ENCODE results near the gene TBC1D16.

Gene TBC1D16

DNA sequence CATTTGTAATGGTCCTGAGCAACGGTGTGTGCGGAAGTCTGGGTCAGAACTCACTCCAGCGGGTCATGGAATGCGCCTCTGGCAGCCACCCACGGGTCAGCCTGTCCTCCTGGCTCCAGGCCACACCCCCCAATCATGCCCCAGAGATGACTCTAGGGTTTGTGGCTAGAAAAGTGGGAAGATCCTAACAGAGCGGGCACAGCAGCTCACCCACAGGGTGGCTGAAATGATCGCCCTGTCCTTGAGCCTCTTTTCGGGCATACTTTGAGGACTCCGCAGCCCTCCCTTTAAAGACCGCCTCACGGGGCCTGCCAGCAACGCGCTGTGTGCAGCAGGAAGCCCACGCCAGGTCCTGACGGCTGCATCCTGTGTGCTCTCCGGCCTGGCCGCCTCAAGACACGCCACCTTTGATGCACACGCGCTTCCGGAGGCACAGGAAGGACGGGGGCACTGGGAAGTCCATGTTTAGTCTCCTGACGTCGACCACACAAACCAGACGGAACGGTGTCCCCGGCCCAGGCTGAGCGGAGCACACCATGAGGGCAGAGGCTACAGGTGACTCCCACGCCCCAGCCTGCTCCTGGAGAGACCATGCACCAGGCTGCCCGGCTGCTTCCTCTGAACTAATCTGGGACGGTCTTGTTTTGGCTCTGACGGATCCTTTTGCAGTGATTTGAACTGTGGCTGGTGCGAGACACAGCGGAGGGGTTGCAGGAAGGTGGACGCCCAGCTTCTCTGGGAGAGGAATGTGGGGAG is 92.9 kb downstream of the TBC1D16 start:
- DNase-seq (ENCODE audit: insufficient read length, low spot score) (no peak), FAIRE-seq (no peak)

GRCh38 chr17:79942011-79942405 is 93.7 kb downstream of the TBC1D16 start:
- FAIRE-seq (no peak), DNase-seq (ENCODE audit: insufficient read length, low spot score) (no peak)

DNA sequence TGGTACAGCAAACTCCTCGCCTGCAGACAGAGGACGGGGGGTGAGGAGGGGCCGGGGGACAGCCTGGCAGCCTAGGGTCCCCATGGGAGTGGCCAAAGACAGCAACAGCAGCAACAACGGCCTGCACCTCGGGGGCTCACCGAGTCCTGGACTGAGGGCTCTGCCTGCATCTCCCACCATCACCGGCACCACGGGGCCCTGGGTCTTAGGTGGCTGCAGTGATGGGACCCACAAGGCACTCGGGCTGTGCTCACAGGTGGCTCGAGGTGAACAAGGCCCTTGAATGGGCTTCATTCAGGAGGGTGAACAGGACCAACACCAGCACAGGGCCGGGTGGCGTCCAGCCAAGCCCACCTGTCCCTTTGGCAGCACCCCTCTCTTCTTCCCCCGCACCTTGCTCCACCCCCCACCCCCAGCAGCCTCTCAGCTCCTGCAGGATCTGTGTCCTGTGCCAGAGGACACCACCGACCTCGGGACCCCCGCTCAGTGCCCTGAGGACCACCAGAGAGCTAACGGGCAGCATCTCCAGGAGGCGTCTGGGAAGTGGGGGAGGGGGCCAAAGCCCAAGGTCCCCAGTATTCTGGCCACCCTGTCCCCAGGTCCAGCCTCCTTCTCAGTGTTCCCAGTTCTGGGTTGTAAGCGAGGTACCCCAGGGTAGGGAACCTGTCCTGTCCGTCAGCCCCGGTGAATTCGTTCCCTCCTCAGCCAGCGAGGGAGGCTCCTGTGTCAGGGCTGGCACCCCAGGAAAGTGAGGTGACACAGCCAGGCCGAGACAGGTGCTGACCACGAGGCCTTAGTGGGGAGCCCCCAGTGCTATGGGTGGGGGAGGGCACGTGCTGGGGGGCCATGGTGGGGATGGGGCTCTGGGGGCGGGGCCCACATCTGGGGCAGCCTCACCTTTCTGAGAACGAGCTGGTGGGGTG is 94.3 kb downstream of the TBC1D16 start:
- no peak for FAIRE-seq
- DNase-seq (ENCODE audit: insufficient read length, low spot score), result no peak

DNA sequence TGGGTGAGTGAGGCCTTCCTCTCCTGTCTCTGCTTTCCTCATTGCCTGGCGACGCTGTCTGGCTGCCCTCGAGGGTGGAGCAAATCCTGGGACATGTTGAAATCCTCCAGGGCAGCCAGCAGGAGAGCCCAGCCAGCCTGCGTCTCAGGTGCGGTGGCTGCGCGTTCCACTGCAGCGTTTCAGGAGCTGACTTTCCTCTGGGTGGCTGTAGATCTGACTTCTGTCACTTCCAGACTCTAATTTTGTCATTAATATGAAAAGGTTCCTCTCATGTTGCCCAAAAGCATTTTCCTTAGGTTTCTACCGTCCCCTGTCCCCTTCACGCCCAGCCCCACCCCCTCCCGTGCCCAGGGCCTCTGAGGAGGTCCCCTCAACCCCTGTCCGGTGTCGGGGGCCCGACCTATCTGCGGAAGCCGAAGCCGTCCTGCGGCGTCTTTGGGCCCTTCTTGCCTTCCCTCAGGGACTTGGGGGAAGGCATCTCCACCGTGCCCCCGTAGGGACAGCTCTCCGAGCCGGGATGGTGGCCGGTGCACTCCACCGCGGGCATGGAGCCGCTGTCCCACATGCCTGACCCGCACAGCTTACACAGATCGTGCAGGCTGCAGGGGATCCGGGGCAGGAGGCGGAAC is 95.1 kb downstream of the TBC1D16 start:
- DNase-seq (ENCODE audit: insufficient read length, low spot score) (no peak), FAIRE-seq (no peak)

DNA sequence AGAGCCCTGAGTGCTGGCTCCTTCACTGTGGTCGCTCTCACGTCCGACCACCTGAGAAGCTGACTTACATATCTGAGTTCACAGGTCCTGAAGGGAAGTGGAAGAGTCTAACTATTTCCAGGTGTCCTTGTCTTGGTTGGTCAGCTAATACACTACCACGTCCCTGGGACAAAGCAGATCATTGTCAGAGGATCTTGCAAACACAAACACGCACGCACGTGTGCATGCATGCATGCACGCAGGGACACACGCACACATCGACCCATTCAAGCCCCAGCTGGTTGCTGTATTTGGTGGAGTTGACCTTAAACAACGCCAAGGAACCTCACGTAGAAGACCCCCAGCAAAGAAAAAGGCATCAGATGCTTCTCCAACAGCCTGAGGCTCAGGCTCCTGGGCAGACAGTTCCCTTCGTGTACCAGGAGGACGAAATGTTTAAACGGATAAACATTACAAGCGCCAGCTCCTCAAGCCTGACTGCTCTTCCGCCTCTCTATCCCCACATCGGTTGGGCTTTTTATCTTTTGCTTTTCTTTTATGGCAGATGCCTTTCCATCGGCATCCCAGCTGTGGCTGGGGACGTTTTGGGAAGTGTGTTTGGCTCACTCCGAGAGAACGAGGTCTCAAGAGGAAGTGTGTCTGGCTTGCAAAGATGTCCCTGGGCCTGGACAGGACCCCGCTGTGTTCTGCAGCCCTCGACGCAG is 95.8 kb downstream of the TBC1D16 start:
- FAIRE-seq, result no peak
- DNase-seq (ENCODE audit: insufficient read length, low spot score), result no peak

- no peak for FAIRE-seq
Observed at GRCh38 chr17:79939094-79939435, 96.6 kb downstream of the TBC1D16 start.

GRCh38 chr17:79938336-79939093 is 97.2 kb downstream of the TBC1D16 start:
- no peak for DNase-seq (ENCODE audit: insufficient read length, low spot score)
- FAIRE-seq, result no peak

More at GRCh38 chr17:79939094-79939435, 96.6 kb downstream of the TBC1D16 start:
- no peak for DNase-seq (ENCODE audit: insufficient read length, low spot score)

DNA sequence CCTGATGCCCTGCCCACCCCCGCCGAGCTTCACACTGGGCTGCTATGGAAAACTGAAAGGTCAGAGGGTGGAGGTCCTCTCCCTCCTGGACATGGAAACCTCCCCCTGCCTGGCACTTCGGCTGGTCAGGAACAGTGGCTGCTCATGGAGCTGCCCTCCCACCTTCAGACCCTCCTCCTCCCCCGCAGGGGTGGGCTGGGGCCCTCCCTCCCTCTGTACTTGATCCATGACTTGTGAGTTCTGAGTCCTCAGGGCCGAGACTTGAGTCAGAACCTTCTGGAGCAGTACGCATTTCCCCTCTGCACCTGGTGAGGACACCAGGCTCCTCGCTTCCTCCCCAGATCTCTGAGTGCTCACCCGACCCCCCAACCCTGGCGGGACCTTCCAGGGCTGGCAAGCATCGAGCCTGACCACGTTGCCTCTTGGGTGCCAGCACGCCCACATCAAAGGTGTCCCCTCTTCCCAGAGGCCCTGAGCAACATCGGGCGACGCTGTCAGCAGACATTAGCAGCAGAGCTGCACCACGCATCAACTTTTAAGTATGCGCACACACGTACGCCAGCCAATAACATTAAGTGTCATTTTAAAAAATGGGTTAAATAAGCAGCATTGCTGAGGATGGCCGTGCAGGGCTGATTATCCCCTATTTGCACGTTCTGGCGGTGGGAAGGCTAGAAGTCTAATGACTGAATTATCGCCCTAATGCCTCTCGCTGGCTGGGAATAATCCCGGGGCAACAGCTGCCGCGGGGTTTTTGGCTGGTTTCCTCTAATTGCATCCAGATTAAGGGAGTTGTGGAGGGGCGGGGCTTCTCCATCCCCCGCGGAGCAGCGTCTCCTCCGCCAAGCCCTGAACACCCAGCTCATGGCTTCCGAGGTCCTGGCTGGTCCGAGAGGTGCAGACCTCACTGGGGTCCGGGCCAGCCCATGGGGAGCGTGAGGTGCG is 98.0 kb downstream of the TBC1D16 start:
- no peak for FAIRE-seq

GRCh38 chr17:79936641-79937381 is 98.9 kb downstream of the TBC1D16 start:
- FAIRE-seq (no peak), DNase-seq (ENCODE audit: insufficient read length, low spot score) (no peak)

More for the DNA sequence above, 98.0 kb downstream of the TBC1D16 start:
- DNase-seq (ENCODE audit: insufficient read length, low spot score), result no peak

GRCh38 chr17:79936050-79936449 is 99.6 kb downstream of the TBC1D16 start:
- FAIRE-seq, result no peak

DNA sequence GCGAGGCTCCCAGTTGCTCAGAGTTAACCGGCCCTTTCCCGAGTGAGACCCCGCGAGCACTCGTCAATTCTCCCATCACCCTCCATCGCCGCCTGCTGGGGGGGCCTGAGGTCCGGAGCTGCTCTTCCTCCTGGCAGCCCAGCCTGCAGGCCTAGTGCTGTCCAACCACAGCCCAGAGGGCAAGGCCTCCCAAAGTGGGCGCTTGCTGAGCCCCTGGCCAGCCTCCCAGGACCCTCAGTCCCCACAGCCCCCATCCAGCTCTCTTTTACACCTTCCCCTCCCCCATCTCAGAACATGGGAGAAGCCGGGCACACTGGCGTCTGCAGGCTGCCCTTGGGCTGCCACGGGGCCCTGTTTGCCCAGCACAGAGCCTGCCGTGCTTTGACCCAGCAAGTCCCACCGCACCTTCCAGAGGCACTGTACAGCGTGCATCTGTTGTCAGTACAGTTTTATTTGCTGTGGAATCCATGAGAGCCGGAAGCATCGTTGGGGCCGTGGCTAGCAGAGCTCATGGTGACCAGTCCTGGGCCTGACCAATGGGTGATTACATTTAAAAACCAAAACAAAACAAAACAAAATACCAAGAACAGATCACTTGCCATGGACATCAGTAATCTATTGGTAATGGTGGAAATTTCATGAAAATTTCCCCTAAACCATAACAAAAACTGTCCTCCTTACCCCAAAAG is 100.3 kb downstream of the TBC1D16 start:
- FAIRE-seq, result no peak
- no peak for DNase-seq (ENCODE audit: insufficient read length, low spot score)

More at GRCh38 chr17:79936050-79936449, 99.6 kb downstream of the TBC1D16 start:
- no peak for DNase-seq (ENCODE audit: insufficient read length, low spot score)

GRCh38 chr17:79934653-79934970 is 101.1 kb downstream of the TBC1D16 start:
- FAIRE-seq (no peak), DNase-seq (ENCODE audit: insufficient read length, low spot score) (no peak)

DNA sequence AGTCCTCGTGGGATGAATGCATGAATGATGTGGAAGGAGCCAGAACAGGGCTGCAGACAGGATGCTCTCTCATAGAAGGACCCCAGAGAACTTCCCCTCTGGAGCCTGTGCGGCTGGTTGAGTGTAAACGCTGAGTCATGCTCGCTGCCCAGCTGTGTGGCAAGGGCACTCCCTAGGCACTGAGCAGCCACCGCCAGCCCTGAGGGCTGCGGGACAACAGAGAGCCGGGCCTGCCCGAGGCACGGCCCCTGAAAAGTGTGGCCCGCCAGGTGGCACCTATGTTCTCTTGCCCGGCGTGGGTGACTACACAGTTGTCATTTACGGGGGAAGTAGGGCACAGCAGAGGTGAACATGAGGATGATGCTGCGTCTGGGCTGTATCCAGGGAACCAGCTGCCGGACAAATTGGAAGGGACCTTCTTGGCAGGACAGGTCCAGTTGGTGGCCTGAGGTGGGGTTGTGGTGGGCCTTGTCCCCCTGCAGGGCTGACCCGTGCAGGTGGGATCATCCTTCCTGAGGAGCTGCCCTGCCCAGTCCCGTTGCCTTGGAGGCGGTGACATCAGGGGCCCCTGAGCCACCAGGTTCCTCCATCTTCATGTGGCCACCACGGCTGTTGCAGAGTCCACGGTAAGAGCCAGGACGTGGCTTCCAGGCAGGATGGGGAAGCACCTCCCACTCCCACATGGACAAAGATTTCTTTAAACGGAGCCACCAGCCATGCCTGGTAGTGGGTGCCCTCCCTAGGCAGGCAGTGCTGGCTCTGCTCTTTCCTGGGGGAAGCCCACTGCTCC is 101.6 kb downstream of the TBC1D16 start:
- DNase-seq (ENCODE audit: insufficient read length, low spot score) (peak; percentile 32), FAIRE-seq (no peak)

GRCh38 chr17:79932451-79933306 is 103.0 kb downstream of the TBC1D16 start:
- FAIRE-seq (no peak), DNase-seq (ENCODE audit: insufficient read length, low spot score) (no peak)

DNA sequence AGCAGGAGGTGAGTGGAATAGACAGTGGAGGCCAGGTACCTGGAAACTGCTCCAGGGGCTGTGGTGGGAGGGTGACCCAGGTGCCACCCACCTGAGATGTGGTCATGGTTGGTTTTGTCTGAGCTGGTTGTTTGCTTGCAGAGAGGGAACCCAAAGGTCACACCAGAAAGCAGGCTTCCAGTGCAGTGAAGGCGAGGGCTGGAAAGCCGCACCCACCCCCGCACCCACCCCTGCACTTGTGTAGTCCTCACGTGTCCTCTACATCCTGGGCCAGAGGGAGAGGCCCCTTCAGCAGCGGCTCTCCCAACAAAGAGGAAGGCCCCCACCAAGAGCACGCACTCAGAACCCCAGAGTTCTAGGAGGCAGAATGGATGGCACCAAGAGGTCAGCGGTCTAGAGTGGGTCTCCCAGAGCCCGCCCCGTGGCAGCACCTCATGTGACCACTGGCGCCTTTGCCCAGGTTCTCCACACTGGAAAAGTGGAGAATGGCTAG is 103.8 kb downstream of the TBC1D16 start:
- FAIRE-seq (no peak), DNase-seq (ENCODE audit: insufficient read length, low spot score) (no peak)

Measured in HTR-8/SVneo (cell line).